Right kidney (tissue), 9 donors: Measurements from ENCODE around the gene U2SURP.

Experiments
- DNase-seq: peaks from one replicate; pipeline ENCODE4 v3.0.0-alpha.2; 2016
- long read RNA-seq, 8 donors: transcript quantifications; one replicate each; lab custom pipeline, GENCODE V29; 2026

Gene U2SURP
- long read RNA-seq, donor 1, transcript U2SURP-215 (6 exons, 588 nt) = major isoform, 22 of 77 reads
- long read RNA-seq, donor 1, partial matches to known transcripts = 51 of 77 reads
- long read RNA-seq, donor 1, other reads (novel, unspliced or antisense) = 0 of 77 reads
- long read RNA-seq, donor 2, transcript U2SURP-215 (6 exons, 588 nt) = major isoform, 7 of 8 reads
- long read RNA-seq, donor 2, partial matches to known transcripts = 0 of 8 reads
- long read RNA-seq, donor 2, other reads (novel, unspliced or antisense) = 0 of 8 reads
- long read RNA-seq, donor 3, transcript U2SURP-215 (6 exons, 588 nt) = major isoform, 10 of 16 reads
- long read RNA-seq, donor 3, partial matches to known transcripts = 6 of 16 reads
- long read RNA-seq, donor 3, other reads (novel, unspliced or antisense) = 0 of 16 reads
- long read RNA-seq, donor 4, transcript U2SURP-215 (6 exons, 588 nt) = major isoform, 28 of 91 reads
- long read RNA-seq, donor 4, partial matches to known transcripts = 57 of 91 reads
- long read RNA-seq, donor 4, other reads (novel, unspliced or antisense) = 0 of 91 reads
- long read RNA-seq, donor 5, transcript U2SURP-215 (6 exons, 588 nt) = major isoform, 12 of 46 reads
- long read RNA-seq, donor 5, partial matches to known transcripts = 34 of 46 reads
- long read RNA-seq, donor 5, other reads (novel, unspliced or antisense) = 0 of 46 reads
- long read RNA-seq, donor 6, transcript U2SURP-215 (6 exons, 588 nt) = major isoform, 10 of 33 reads
- long read RNA-seq, donor 6, partial matches to known transcripts = 23 of 33 reads
- long read RNA-seq, donor 6, other reads (novel, unspliced or antisense) = 0 of 33 reads
- long read RNA-seq, donor 7, full-length matches to known transcripts = 35 of 41 reads
- long read RNA-seq, donor 7, partial matches to known transcripts = 6 of 41 reads
- long read RNA-seq, donor 7, other reads (novel, unspliced or antisense) = 0 of 41 reads
- long read RNA-seq, donor 8, transcript U2SURP-215 (6 exons, 588 nt) = major isoform, 11 of 19 reads
- long read RNA-seq, donor 8, partial matches to known transcripts = 7 of 19 reads
- long read RNA-seq, donor 8, other reads (novel, unspliced or antisense) = 0 of 19 reads

DNA sequence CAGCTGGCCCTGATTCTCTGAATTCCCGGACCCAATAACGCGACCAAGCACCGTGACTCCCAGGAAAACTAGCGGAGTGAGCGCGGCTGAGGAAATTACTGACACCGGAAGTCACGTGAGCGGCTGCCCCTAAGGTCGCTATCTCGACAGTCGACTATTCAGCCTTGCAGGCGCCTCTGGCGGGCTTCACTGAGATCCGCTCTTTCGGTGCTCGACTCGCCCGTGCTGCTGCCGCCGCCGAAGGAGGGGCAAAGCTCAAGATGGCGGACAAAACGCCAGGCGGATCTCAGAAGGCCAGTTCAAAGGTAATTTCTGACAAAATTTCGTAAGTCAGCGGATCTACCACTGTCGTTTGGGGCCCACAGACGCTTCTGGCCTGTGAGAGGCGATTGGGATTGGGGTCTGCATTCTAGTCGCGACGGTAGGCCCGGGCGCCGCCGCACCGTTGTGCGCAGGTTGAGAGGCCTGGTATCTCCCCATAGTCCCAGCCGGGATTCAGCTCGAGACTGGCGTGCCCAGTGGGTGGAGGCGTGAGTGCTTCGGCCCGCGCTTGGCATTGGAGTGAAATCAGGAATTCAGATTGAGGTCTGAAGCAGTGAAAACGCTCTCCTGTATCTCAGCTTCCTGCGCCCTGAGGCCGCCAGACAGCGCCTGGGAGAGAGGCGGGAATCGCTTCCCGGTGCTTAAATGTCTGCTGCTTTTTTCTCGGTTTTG, at the start of gene U2SURP:
Gene U2SURP (plus strand): TSS at position 202 of the 714 bp plus-strand sequence. CDS start 59 bp downstream, at position 261.
- DNase-seq = peak; percentile 95

DNA sequence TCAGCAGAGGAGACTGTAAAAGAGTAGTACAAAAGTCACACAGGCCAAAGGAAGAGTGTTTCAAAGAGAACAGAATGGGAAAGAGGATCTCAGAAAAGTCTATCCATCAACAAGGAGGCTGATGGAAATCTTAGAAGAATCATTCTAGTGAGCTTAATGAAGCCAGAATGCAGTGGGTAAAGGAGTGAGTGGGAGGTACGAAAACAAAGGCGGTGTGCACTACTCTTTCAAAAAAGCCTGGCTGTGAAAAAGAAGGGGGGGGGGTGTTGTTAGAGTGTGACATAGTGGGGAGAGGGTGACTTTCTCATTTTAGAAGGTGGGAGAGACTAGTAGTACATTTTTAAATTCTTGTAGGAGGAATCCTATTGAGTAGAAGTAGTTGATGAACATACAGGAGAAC, 49.6 kb upstream of the U2SURP start:
- no peak for DNase-seq

DNA sequence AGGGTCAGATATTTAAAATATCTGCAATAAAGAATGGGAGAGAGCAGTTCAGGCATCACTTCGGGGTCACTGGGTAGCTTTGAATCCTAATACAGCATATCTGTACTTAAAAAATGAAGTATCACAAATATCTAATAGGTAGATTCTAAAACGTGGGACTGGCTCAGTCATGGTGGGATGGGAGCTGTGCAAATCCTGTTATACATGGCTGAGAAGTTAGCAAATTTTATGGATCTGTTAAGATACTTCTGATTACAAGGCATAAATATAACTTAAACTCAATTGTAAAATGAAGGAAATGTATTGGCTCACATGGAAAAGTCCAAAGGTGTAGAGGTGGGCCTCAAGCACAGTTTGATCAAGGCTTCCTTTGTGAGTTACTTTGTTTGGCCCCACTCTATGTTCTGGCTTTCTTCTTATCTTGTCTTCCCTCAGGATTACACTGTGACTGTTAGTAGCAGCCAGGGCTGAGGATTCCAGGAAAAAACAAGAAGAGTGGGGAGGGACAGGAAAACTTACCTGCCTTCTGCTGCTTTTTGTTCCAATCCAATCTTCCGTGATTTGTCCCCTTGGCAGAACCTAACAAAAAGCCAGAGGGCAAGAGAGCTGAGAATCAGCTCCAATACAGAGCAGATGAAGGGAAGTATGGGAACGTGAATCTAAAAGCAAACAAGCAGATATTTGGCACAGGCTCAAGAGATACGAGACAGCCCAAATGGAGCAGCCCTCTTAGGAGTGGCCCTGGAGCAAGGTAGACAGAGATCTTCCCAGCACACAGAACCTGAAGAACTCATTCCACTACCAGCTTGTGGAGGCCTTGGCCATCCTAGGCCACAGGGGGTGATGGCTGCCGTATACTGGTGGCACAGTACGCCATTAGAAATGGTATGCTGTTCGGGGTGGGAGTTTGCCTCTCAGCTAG, 48.8 kb upstream of the U2SURP start:
- DNase-seq = no peak

DNA sequence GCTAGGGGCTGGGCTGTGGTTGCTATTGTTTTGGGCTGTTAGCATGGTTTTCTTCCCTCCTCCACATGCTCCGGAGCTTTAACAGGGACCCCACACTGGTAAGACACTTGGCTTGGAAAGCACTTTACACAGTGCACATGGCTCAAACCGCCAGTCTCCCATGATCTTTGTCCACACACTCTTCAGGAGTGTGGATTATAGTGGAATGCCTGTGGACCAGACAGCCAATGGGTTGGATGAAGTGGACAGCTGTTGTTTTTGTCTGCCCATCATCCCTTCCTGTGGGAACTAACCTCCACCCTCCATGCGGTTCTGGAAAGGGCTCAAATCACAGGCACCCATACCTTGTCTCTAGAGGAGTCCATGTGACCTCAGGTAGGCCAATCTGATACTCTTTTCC, 47.9 kb upstream of the U2SURP start:
- no peak for DNase-seq

DNA sequence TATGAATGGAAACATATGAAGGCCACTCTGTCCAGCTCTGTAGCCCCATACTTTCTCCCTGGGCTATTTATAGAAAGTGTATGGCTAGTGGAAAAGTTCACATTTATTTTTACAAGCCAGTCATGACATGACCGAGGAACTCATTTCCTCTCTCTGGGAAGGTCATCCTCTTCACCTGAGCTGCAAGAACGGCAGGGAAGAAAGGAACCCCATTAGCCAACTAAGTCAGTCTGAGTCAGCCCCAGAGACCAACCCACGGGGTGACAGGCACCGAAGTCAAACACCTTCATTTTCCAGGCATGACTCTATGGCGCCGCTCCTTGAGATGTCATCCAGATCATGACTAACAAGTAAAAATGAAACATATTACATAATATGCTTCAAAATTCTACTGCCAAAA, 42.7 kb upstream of the U2SURP start:
- DNase-seq = no peak

DNA sequence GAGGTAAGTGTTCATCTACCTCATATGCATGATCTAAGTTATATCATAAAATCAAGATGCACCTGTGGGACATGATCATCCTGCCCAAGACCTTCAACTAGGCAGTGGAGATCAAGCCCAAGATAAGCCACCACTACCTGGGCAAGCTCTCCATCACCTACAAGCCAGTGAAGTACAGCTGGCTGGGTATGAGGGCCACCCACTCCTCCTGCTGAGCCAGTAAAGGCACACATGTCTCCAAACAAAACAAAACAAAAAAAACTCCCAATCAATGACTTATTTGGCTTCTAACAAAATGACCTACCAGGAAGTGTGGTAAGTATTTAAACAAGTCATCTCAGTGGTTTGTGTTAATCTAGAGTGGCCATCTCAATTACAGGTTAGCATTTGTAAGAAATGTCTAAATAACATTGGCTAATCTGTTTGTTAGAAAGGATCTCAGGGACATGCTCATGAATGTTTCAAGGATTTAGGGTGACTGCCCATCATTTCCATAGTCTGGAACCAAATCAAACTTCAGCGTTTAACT, 41.0 kb upstream of the U2SURP start:
- no peak for DNase-seq

DNA sequence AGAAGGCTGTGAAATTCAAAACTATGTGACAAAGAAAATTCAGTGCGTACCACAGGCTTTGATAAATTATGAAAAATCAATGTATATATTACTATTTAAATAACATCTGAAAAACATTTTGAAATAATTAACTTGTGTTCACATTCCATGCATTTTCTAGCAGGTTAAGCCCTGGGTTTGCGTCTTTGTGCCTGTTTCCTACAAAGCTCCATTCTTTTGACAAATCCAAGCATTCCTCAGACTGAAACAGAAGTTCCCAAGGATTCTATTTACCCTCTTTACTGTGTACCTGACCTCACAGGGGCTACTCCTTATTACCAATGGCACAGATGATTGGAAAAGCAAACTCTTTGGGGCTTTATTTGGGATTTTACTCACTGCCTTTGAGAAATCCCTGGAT, 39.8 kb upstream of the U2SURP start:
- DNase-seq = no peak

DNA sequence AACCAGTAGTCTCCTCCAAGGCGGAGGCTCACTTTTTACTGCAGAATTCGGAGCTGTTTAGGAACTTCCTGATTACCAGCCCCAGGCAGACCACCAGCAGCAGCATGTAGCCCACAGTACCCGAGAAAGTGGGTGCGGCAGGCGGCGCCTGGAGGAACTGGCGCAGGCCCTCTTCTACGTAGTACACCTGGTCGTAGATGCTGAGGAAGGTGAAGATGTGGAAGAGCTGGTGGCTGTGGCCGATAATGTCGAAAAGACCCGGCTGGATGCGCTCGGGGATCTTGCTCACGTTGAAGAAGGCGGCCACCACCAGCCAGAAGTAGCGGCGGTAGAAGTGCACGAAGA, 39.2 kb upstream of the U2SURP start:
- DNase-seq = no peak

DNA sequence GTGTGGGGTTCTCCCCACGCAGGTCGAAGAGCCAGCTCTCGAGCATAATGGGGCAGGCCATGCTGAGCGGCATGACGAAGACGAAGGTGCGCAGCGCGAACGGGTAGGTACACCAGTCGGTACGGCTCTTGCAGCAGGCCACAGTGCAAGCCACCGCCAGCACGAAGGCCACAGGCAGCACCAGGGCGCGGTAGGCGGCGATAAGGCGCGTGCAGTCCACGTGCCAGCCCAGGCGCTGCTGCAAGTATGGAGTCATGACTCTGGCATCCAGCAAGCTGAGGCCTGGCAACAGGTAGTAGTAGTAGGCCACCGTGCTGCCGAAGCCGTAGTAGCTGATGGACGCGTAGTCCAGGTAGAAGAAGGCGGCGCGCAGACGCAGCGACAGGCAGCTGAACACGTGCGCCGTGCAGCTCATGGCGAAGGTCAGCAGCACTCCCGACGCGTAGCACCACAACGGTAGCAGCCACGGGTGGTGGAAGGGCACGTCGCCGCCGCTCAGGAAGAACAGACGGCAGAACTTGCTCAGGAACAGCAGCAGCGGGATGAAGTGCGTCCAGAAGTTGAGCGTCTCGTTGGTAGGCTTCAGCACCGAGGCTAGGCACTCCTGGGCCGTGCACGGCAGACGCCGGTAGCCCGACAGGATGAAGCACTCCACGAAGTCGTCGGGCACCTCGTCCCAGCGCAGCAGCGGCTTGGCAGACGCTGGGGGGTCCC, 38.7 kb upstream of the U2SURP start:
- no peak for DNase-seq

DNA sequence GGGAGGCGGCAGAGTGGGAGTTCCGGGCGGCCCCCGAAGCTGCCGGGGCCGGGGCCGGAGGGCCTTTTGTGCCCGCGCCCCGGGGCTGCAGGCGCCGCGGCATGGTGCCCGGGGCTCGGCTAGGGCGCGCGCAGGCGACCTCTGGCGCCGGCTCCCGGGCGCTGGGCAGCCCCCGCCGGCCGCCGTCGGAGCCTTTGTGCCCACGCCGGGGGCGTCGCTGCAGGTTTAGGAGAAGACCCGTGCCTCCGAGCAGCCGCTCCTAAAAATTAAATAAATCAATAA, 38.2 kb upstream of the U2SURP start:
- peak; percentile 84 for DNase-seq

DNA sequence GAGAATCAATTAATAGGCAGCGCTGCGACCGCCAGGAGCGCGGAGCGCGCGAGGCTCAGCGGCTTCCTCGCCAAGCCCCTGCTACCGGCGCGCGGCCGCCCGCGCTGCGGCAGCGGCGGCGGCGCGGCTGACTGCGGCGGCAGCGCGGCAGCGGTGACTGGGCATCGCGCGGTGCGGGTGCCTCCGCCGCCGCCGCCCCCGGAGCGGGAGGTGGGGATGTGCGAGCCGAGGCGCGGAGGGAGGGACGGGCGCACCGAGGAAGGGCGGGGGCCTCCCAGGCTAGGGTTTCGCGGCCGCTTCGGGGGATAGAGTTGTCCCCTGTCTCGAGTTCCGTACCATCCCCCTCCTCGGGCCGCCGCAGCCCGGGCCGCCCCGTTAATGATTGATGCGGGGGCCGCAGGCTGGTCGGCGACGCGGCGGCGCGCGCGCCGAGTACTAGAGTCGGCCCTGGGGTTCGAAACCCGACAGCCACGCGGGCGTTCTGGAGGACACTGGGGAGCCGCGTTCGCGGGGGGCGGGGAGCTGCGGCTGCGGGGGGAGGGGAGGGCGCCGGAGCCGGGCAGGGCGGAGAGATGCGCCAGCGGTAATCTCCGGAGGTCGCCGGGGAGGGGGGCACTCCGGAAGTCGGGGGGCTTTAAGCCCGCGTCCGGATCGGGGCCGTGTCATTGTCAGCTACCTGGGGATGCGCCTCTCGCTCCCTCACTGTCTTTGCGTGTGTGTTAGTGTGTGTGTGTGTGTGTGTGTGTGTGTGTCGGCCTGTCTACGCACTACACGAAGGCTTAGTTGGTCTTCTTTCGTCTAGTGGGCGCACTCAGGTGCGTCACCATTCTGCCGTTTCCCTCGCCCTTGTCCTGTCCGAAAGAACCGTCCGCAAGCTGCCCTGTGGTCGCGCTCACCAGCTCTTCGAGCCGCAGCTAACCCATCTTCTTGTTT, 37.6 kb upstream of the U2SURP start, which contains the start of gene PAQR9:
Gene PAQR9 (minus strand): TSS at position 159 of the 933 bp plus-strand sequence. CDS start 338 bp downstream, outside the sequence.
- DNase-seq = peak; percentile 87

DNA sequence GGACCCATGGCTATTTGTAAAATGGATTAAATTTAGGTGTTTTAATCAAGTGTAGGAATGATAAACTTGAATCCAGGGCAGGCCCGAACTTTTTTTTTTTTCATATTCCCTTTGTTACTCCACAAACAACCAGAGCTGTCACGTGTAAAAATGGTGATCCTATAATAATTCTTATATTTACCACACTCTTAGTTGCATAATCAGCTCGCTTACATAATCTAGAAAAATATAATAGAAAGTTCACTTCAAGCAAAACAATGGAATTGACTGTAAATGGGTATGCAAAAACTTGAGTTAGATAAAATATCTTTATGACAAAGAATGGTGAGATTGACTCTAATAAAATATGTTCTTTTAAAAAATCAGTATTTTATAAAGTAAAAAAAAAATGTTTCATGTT, 35.8 kb upstream of the U2SURP start:
- DNase-seq = no peak

DNA sequence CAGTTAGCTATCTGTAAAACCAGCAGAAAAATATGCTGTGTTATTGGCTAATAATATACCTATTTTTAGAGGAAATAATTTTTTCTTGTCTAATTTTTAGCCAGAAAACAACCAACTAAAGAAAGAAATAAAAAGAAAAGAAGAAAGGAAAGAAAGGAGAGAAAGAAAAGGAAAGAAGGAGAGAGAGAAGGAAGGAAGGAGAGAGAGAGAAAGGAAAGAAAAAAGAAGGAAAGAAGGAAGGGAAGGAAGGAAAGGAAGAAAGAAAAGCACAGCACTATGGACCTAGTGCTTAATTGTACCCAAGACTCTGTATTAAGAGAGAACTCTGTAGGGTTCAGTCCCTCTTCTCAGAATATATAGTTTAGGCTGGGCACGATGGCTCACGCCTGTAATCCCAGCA, 34.6 kb upstream of the U2SURP start:
- no peak for DNase-seq

DNA sequence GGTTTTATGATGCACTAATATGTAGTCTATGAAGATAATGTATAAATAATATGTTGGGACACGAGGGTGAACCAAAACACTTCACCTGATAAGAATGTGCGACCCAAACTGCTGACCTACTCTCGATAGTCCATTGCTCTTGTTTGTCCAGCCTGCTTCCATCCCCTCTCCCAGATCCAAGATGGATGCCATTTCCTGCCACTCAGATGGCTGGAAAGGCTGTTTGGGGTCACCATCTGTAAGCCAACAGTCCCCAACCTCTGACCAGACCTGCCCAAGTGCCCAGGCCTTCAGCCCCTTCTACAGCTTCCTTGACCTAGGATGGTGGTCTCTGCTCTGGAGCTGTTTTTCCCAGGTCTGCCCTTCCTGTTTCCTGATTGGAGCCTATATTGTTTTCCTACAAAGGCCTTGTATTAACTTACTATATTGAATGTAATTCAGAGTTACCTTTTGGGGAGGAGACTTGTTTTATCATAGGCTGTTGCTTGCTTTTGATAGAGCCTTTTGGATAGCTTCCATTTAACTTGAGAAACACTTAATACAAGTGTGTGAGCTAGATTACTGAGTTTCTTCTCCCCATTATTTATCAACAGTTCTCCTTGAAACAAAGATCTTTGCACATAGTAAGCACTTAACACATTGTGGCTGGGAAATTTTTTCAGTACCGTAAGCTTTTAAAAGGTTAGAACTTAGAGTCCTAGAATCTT, 32.9 kb upstream of the U2SURP start:
- DNase-seq = no peak

DNA sequence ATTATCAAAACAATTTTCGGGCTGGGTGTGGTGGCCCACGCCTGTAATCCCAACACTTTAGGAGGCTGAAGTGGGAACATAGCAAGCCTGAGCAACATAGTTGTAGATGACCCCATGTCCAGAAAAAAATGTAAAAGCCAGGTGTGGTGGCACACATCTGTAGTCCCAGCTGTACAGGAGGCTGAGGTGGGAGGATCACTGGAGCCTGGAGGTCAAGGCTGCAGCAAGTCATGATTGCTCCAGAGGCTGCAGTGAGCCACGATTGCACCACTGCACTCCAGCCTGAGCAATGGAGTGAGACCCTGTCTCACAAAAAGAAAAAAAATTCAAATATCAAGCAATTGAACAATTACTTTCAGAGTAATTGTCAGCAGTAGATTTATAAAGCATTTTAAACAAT, 29.9 kb upstream of the U2SURP start:
- DNase-seq = no peak

DNA sequence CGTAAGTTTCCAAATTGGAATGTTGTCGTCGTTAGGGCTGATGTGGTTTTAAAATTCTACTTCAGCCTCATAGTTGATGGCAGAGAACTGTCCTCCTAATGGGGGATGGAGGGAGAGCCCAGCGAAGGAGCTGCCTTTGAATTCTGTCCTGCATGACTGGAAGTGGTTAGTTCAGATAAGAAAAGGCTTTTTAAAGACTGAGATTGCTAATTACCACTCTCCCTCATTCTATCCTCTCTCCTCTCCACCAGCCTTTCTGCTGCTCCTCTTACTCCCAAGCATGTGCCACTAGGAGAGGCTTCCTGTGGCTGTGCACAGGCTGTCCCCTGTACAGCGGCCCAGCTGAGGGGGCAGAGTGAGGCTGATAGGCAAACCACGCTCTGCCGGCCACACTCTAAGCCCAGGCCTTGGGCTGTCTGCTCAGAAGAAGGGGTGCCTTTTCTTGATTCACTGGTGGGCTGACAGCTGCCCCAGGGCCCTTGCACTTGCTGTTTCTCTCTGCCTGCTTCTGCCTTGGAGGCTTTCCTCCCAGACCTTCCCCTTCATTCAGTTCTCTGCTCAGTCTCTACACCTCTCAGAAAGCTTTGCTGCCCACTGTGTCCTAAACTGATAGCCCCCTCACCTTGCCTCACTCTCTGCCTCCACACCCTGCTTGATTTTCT, 29.1 kb upstream of the U2SURP start:
- DNase-seq = no peak

DNA sequence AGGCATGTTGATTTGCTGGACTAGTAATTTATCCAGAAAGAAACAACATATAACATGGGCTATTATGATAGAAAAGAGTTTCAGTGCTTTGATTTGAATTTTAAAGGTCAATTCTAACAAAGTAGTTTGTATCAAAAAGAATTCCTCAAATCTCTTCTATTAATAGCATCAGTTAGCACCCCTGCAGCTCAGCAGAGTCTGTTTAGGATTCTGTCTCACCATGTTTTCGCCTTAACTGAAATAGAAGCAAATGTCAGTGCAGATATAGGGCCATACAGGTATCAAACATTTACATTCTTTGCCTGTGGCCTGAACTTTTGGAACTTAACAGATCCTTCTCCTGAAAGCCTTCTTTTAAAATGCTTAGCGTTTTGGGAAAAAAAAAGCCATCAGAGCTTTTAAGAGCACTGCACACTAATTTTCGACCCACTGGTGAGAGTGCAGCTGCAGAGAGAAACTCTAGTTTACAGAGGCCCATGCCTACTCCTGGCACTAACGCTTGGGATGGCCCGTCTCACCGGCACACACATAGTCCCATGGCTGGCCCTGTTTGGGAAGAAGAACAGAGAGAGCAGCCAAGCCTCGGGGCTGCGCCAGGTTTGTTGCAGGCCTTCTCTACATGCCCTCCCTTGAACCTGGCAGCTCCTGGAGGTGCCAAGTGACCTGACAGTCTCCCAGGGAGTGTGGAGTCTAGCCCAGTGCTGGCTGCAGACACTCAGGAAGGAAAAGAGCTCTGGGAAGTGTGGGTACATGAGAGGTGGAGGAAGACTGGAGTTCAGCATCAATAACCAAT, 28.0 kb upstream of the U2SURP start:
- DNase-seq = no peak
